ENCODE data around the gene SPEM3.

The SPEM3 gene

GRCh38 chr17:7415784-7416183 is 12.9 kb upstream of the SPEM3 start:
- H3K9me3 ChIP-seq (ENCODE audit: insufficient read depth, low read length) = no peaks in the 10 kb centered on the region
- no peaks in the 10 kb centered on the region for H3K36me3 ChIP-seq (replicated peaks; ENCODE audit: low read depth, low read length)
- H3K9ac ChIP-seq (ENCODE audit: low read length) = no peak overlapping the region
- no peaks in the 10 kb centered on the region for H3K27me3 ChIP-seq (ENCODE audit: low read depth, low read length)
- no peak overlapping the region for H3K4me3 ChIP-seq (ENCODE audit: low read length)
- no peaks in the 10 kb centered on the region for H3K79me2 ChIP-seq (ENCODE audit: low read length)
- H3K4me1 ChIP-seq (ENCODE audit: low read length) = no peaks in the 10 kb centered on the region
- no peaks in the 10 kb centered on the region for H4K20me1 ChIP-seq (ENCODE audit: insufficient read depth, low read length)
- no peak overlapping the region for H3K4me2 ChIP-seq (ENCODE audit: low read length)
- H3K27ac ChIP-seq (ENCODE audit: low read length) = no peak overlapping the region
- TF ChIP-seq EZH2phosphoT487 (IDR thresholded peaks at IDR 0.05; ENCODE audit: low read depth) = no peak
- no peak for TF ChIP-seq CTCF (IDR thresholded peaks at IDR 0.05; ENCODE audit: low read depth, low read length)
- H2AFZ ChIP-seq (ENCODE audit: low read depth, low read length) = no peak overlapping the region

- Histone ChIP-seq H3K27ac (ENCODE audit: low read length) (no peak overlapping the region), H2AFZ (ENCODE audit: low read depth, low read length) (no peak overlapping the region), H4K20me1 (ENCODE audit: insufficient read depth, low read length) (no peaks in the 10 kb centered on the region), H3K4me1 (ENCODE audit: low read length) (no peaks in the 10 kb centered on the region), H3K27me3 (ENCODE audit: low read depth, low read length) (no peaks in the 10 kb centered on the region), H3K79me2 (ENCODE audit: low read length) (no peaks in the 10 kb centered on the region), H3K4me3 (ENCODE audit: low read length) (no peak overlapping the region), H3K9me3 (ENCODE audit: insufficient read depth, low read length) (no peaks in the 10 kb centered on the region), H3K4me2 (ENCODE audit: low read length) (no peak overlapping the region), H3K9ac (ENCODE audit: low read length) (no peak overlapping the region), H3K36me3 (replicated peaks; ENCODE audit: low read depth, low read length) (no peaks in the 10 kb centered on the region)
- TF ChIP-seq EZH2phosphoT487 (IDR thresholded peaks at IDR 0.05; ENCODE audit: low read depth) (no peak), CTCF (IDR thresholded peaks at IDR 0.05; ENCODE audit: low read depth, low read length) (no peak)
Observed at GRCh38 chr17:7416323-7416722, 12.3 kb upstream of the SPEM3 start.

- Histone ChIP-seq H3K4me1 (ENCODE audit: low read length) (no peaks in the 10 kb centered on the region), H3K9ac (ENCODE audit: low read length) (no peak overlapping the region), H3K79me2 (ENCODE audit: low read length) (no peaks in the 10 kb centered on the region), H4K20me1 (ENCODE audit: insufficient read depth, low read length) (no peaks in the 10 kb centered on the region), H3K4me3 (ENCODE audit: low read length) (no peak overlapping the region), H2AFZ (ENCODE audit: low read depth, low read length) (no peak overlapping the region), H3K27ac (ENCODE audit: low read length) (no peak overlapping the region), H3K4me2 (ENCODE audit: low read length) (no peak overlapping the region), H3K9me3 (ENCODE audit: insufficient read depth, low read length) (no peaks in the 10 kb centered on the region), H3K27me3 (ENCODE audit: low read depth, low read length) (no peaks in the 10 kb centered on the region), H3K36me3 (replicated peaks; ENCODE audit: low read depth, low read length) (no peaks in the 10 kb centered on the region)
- TF ChIP-seq EZH2phosphoT487 (IDR thresholded peaks at IDR 0.05; ENCODE audit: low read depth) (no peak), CTCF (IDR thresholded peaks at IDR 0.05; ENCODE audit: low read depth, low read length) (no peak)
Observed at GRCh38 chr17:7417056-7417655, 11.5 kb upstream of the SPEM3 start.

GRCh38 chr17:7418472-7419152 is 10.0 kb upstream of the SPEM3 start:
- no peaks in the 10 kb centered on the region for H3K9me3 ChIP-seq (ENCODE audit: insufficient read depth, low read length)
- H3K27ac ChIP-seq (ENCODE audit: low read length) = no peak overlapping the region
- no peak overlapping the region for H2AFZ ChIP-seq (ENCODE audit: low read depth, low read length)
- H3K4me2 ChIP-seq (ENCODE audit: low read length) = no peak overlapping the region
- TF ChIP-seq EZH2phosphoT487 (IDR thresholded peaks at IDR 0.05; ENCODE audit: low read depth) = no peak
- TF ChIP-seq CTCF (IDR thresholded peaks at IDR 0.05; ENCODE audit: low read depth, low read length) = no peak
- no peaks in the 10 kb centered on the region for H3K79me2 ChIP-seq (ENCODE audit: low read length)
- H3K27me3 ChIP-seq (ENCODE audit: low read depth, low read length) = no peaks in the 10 kb centered on the region
- H3K4me1 ChIP-seq (ENCODE audit: low read length) = no peaks in the 10 kb centered on the region
- H3K4me3 ChIP-seq (ENCODE audit: low read length) = no peak overlapping the region
- H3K9ac ChIP-seq (ENCODE audit: low read length) = no peak overlapping the region
- no peaks in the 10 kb centered on the region for H3K36me3 ChIP-seq (replicated peaks; ENCODE audit: low read depth, low read length)
- H4K20me1 ChIP-seq (ENCODE audit: insufficient read depth, low read length) = no peaks in the 10 kb centered on the region
